Mononuclear cell (primary cell): ENCODE results near the gene CRIP1. TPM values are rescaled to one million over a fixed set of nuclear protein-coding genes. Genes with fewer than 3 reads are reported as not detected.

ENCODE experiments used
- H3K27me3 ChIP-seq: 2 replicates; pipeline ENCODE4 v1.6.0; 2011; ENCODE audit warnings: low read length, control low read depth; ENCODE audit not compliant: insufficient read depth
- H3K4me1 ChIP-seq: 2 replicates; pipeline ENCODE4 v1.5.1; 2011; ENCODE audit warnings: mild to moderate bottlenecking, low read length, control low read depth; ENCODE audit not compliant: insufficient read depth
- H3K4me3 ChIP-seq: 2 replicates; pipeline ENCODE4 v1.5.1; 2011; ENCODE audit warnings: mild to moderate bottlenecking, low read length, moderate library complexity
- H3K9me3 ChIP-seq: 2 replicates; pipeline ENCODE4 v1.5.1; 2011; ENCODE audit warnings: low read depth, mild to moderate bottlenecking, control low read depth, low read length
- total RNA-seq: library from RNA; depleted of rRNA; stranded (reverse); fragments of >200 nt; gene quantifications from one replicate; pipeline ENCODE4 v1.2.3, GENCODE V29; 2012

Gene CRIP1
- total RNA-seq, 1 donor, result 88.2 TPM

DNA sequence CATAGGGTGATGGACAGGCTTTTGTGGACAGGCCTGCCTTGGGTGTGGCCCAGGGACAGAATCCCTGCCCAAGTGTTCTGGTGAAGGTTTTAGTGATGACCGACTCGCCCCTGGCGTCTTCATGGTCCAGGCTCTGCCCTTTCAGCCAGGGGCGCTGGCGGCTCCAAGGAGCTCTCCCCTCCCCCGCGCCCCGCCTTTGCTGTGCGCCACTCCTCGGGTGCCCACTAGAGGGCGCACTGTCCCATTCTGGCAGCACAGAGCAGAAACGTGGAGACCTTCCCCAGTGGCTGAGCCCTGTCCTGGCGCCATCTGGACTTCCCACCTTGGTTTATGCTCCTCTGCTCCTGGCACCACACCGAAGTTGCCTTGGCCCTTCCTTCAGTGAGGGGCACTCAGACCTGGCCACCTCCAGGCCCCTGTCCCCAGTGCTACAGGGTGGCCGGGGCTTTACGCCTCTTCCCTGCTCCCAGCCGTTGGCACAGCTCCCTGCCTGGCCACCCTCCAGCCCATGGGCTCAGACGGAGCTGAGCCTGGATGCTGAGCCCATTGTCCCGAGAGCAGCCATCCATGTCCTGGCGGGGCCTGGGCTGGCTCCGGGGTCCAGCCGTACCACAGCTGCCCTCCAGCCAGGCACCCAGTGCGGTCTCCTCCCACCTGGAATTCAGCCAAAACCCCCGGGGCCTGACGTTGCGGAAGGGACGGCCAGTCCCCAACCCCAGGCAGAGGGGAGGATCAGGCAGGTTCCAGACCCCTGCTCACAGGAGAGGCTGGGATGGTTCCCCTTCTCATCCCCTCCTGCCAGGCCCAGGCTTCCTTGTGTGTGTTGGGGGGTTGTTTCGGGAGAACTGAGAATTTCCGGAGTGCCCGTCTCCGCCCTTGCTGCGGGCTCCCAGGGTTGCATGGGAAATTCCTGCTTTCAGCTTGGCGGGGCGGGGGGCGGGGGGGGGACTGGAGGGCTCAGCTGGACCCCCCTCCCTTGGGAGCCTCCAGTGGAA, 5.6 kb upstream of the CRIP1 start:
- Histone ChIP-seq H3K9me3 (no peaks in the 10 kb centered on the region), H3K27me3 (peaks cover 16% of the 10 kb centered on the region), H3K4me3 (peak overlapping the region; percentile 33), H3K4me1 (peaks cover 76% of the 10 kb centered on the region)

DNA sequence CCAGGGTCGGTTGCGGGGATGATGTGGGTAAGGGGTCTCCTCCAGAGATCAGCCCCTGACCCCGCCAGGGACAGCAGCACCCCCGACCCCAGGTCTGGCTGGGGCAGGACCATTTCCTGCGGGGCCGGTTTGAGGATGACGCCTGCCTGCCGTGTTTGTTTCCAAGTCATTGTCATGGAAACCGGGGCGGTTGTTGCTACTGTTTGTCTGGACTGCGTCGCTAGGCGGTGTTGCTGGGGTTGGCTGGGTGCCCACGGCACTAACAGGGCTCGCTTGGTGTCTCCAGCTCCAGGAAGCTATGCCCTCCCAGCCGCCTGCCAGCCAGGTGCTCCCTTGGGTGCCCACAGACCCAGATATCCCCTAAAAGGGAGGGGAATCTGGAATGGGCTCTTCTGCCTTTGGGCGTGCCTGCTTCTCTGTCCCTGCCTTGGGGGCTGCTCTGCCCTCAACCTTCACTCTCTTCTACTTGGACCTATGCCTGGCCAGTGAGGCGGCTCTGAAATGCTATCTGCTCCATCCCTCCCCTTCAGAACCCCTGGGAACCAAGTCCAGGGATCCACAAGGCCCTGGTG, 4.7 kb upstream of the CRIP1 start:
- Histone ChIP-seq H3K4me3 (no peak overlapping the region), H3K9me3 (no peaks in the 10 kb centered on the region), H3K4me1 (peaks cover 75% of the 10 kb centered on the region), H3K27me3 (peaks cover 13% of the 10 kb centered on the region)

DNA sequence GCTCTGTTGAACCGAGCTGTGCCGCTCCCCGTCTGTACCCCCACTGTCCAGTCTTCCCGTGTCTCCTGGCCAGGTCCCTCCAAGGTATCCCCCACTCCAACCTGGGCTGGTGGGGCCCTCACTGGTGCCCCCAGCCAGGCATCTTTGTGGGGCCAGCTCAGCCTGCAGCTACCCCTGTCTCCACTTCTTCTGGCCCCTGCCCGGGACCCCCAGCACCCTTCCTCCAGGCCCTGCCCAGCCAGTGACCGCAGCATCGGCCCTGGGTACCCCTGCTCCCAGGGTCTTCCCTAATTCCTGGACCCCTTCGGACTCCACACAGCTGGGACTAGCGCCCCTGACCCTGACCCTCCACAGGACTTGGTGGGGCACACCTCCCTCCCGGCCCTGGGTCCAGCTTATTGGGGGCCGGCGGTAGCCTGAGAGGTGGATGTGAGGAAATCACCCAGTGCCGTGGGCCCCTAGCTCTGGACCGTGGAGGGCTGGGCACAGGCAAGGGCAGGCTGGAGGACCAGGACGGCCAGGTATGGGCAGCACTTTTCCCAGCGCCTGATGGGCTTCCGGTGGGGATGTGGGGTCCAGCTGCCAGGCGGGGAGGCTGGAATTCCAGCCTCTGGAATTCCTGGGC, 4.1 kb upstream of the CRIP1 start:
- no peak overlapping the region for H3K4me3 ChIP-seq
- peaks cover 13% of the 10 kb centered on the region for H3K27me3 ChIP-seq

DNA sequence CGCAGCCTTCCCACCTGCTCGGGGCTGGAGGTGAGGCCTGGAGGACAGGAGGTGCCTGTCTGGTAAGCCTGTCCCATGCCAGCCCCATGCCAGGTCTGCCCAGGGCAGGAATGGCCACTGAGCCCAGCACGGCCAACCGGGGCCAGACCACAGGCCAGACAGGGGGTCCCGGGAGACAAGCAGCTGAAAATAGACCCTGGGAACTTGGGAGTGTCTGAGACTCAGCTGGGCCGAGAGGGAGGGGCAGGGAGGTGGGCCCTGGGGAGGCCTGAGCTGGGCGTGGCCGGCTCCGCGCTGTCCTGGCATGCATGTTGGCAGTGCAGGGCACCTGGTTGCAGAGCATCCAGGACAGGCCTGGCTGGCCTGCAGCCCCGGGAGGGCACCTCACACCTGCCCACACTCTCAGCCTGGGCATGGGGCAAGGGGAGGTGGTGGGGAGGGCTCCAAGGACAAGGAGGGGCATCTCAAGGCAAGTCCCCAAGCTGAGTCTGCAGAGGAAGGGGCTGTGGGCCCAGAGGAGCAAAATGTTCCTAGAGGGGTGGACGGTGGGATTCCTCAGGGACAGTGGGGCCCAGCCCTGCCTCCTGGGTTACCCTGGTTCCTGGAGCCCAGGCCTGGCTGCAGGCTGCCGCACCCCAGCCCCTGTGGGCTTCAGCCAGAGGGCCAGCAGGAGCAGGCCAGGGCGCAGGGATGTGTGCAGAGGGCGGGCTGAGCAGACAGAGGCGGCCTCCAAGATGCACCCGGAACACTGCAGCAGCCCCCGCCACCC, 3.2 kb upstream of the CRIP1 start:
- Histone ChIP-seq H3K27me3 (peaks cover 13% of the 10 kb centered on the region), H3K4me3 (no peak overlapping the region), H3K9me3 (no peaks in the 10 kb centered on the region), H3K4me1 (peaks cover 84% of the 10 kb centered on the region)

More for the DNA sequence above, 4.1 kb upstream of the CRIP1 start:
- H3K4me1 ChIP-seq, result peaks cover 76% of the 10 kb centered on the region
- H3K9me3 ChIP-seq, result no peaks in the 10 kb centered on the region

DNA sequence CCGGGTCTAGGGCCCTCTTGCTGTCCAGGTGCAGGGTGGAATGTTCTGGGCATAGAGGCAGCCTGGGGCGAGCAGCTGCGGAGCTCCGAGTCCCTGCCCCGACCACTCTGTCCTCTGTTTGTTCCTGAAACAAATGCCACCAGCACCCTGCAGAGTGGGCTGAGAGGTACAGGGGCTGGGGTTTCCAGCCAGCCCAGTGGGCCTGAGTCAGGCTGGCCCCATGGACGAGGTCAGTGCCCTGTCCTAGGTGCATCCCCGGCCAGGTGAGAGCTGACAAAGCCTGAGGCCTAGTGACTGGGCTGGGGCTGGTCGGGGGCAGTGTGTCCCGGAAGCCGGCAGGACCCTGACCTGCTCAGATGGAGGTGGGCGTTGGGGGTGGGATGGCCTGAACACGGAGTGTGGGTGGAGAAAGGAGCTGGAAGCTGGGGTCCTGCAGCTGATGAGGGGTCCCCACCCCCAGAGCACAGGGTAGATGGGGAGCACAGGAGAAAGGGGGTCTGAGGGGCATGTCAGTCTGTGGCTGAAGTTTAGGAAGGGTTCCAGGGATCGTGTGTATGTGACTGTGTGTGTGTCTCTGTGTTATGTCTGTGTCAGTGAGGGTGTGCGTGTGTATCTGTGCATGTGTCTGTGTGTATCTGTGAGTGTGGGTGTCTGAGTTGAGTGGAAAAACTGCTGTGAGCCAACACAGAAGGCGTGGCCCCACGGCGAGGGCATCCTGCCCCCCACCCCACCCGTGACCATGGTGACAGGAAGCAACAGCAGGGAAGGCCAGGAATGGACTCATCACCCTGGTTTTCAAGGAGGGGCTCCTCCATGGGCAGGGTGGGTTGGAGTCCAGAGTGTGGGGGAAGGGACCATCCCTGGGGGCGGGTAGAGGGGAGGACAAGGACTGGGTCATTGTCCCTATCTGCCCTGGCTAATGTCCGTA, 2.4 kb upstream of the CRIP1 start:
- Histone ChIP-seq H3K4me1 (peaks cover 92% of the 10 kb centered on the region), H3K27me3 (peaks cover 12% of the 10 kb centered on the region), H3K9me3 (no peaks in the 10 kb centered on the region), H3K4me3 (no peak overlapping the region)

DNA sequence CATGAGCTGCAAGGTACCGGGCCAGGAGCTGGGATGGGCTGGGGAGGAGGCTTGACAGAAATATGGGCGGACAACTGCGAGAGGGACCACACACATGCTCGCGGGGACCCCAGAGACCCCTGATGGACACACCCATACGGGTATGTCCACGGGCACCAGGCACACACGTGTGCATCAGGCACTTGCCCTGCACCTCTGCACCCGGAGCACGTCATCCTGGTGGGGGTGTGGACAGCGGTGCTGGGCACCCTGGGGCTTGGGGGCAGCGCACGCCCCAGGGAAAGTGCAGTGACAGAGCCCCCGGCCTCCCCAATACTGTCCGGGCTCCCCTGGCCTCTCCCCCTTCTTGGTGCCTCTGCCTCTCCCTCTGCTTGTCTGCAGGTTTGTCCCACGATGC, 1.7 kb upstream of the CRIP1 start:
- Histone ChIP-seq H3K27me3 (peaks cover 6% of the 10 kb centered on the region), H3K4me1 (peaks cover 95% of the 10 kb centered on the region), H3K4me3 (no peak overlapping the region), H3K9me3 (no peaks in the 10 kb centered on the region)

DNA sequence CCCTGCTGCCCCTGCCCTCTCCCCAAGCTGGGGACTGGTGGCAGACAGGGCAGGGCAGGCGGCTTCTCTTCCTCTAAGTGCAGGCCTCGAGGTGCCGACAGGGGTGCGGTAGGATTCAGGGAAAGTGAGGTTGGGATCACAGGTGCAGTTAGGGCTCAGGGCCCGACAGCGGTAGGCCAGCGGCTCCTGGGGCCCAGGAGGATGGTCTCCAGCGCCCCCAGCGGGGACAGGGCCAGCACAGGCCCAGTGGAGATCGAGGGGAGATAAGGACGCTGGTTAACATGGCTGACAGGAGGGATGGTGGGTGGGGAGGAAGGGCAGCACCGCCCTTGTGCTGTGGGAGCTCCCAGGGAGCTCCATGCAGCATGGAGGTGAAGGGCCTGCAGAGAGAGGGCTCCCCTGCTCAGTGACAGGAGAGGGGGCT, 935 bp upstream of the CRIP1 start:
- H3K9me3 ChIP-seq, result no peaks in the 10 kb centered on the region
- peaks cover 88% of the 10 kb centered on the region for H3K4me1 ChIP-seq
- H3K27me3 ChIP-seq, result peaks cover 5% of the 10 kb centered on the region
- no peak overlapping the region for H3K4me3 ChIP-seq

DNA sequence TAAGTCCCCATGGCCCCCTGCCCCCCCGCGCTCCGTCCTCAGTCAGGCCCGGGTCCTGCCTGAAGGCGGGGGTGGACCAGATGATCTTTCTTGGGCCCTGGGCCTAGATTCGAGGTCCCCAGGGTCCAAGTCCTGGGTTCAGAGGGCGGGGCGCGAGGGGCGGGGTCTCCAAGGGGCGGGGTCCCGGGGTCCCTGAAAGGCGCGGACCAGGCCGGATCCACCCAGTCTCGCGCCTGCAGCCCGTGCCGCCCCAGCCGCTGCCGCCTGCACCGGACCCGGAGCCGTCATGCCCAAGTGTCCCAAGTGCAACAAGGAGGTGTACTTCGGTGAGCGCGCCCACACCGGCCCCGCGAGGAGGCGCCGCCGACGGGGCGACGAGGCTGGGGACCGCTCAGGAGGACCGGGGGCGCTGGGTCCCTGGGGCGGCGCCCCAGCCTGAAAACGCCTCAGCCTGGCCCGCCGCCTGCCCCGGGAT, 325 bp downstream of the CRIP1 start:
- Histone ChIP-seq H3K27me3 (peaks cover 5% of the 10 kb centered on the region), H3K9me3 (no peaks in the 10 kb centered on the region), H3K4me3 (peak overlapping the region; percentile 66), H3K4me1 (peaks cover 80% of the 10 kb centered on the region)

DNA sequence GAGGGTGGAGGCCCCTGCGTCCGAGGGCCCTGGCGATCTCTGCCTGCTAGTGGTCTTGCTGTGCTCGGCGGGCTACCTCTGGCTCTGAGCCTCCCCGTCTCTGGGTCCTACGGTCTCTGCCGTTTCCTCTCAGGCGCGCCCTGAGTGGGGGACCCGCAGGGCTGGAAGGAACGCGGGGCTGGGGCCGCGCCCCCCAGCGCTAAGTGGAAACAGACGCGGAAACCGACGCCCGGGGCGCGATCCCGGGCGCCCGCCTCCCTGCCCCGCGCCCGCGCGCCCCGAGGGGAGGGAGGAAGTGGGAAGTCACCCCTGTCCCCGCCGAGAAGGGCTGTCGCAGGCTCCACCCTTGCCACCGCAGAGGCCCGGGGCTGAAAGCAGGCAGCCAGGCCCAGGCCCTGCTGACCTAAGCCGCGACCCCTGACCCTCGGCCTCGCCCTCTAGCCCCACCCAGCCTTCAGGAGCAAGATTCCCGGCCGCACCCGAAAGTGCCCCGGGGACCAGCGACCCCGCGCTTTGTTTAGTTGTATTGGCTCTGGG, 831 bp downstream of the CRIP1 start:
- H3K9me3 ChIP-seq, result no peaks in the 10 kb centered on the region
- H3K27me3 ChIP-seq, result peaks cover 5% of the 10 kb centered on the region
- H3K4me3 ChIP-seq, result peak overlapping the region; percentile 66
- peaks cover 76% of the 10 kb centered on the region for H3K4me1 ChIP-seq

DNA sequence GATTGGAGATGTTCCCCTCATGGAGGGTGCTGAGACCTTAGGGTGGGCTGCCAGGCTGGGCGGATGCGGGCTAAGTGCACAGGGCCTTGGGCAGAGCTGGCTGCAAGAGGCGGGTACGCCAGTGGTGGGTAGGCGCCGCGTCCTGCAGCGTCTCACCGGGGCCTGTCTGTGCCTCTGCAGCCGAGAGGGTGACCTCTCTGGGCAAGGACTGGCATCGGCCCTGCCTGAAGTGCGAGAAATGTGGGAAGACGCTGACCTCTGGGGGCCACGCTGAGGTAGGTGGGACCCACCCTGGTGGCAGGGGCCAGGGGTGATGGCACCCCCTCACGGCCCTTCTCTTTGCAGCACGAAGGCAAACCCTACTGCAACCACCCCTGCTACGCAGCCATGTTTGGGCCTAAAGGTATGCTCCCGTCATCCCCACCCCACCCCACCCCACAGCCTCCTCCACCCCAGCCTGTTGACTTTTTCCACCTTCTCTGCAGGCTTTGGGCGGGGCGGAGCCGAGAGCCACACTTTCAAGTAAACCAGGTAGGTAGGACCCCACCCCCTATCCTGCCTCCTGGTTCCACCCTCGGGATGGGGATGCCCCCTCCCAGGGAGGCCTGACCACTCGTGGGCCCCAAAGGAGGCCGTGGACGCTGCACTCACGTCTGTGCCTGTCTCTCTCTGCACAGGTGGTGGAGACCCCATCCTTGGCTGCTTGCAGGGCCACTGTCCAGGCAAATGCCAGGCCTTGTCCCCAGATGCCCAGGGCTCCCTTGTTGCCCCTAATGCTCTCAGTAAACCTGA, 1.5 kb downstream of the CRIP1 start:
- peak overlapping the region; percentile 66 for H3K4me3 ChIP-seq
- peaks cover 69% of the 10 kb centered on the region for H3K4me1 ChIP-seq

DNA sequence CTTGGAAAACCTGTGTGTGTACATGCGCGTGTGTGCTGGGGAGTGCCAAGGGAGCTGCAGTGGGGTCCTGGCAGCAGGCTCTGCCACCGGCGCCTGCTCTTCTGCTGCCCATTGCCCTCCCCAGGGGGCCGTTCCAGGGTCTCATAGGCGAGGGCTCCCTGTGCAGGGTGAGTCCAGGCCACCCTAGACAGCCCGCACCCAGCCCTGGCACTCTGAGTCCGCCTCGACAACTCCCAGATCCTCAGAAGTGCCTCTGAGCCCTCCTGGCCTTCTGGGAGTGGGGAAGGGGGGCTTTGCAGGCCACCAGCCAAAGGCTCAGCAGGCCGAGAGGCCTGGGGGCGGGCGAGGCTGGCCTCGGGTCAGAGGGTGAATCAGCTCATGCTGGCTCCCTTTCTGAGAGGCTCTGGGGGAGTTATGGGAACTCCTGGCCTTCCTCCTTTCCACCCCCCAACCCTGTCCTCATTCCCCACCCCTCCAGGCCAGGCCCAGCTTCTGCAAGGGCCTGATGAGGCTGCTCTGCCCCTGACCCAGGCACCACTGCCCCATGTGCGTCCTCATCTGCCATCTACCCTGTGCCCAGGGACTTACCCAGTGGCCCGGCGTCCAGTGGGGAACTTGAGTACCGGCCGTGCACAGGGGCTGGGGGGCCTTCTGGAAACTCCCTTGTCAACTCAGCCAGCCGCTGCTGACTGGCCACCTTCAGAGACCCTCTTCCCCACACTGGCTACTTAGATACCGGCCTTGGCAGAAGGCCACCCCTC, 2.3 kb downstream of the CRIP1 start:
- H3K4me1 ChIP-seq, result peaks cover 61% of the 10 kb centered on the region
- peak overlapping the region; percentile 68 for H3K4me3 ChIP-seq
- no peaks in the 10 kb centered on the region for H3K9me3 ChIP-seq
- H3K27me3 ChIP-seq, result peaks cover 5% of the 10 kb centered on the region

More for the DNA sequence above, 1.5 kb downstream of the CRIP1 start:
- Histone ChIP-seq H3K9me3 (no peaks in the 10 kb centered on the region), H3K27me3 (peaks cover 5% of the 10 kb centered on the region)

DNA sequence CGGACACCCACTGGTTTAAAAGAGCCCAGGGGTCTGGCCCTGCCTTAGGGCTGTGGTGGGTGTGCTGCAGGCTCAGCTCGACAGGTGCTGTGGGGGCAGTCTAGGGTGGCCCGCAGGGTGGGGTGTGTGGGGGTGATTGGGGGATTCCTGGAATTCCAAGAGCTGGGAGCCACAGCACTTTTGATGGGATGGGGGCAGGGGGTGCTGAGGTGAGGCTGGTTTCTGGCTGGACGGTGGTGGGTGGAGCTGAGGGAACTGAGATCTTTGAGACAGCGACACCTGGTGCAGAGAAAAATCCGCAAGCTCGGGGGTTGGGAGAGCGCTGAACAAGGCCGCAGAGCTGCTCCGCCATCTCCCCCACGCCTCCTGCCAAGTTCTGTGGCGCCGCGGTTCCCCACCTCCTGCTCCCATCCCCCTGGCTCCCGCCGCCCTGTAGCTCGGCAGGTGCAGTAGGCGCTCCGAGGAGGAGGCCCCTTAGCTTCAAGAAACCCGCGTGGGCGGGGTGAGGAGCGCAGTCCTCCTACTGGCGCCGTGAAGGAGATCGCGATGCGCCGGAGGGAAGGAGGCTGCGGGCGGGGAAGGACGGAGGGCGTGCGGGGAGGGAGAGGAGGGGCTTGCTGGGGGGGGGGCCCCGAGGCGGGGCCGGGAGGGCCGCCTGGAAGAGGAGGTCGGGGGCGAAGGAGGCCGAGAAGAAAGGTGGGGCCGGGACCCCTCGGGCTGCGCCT, 3.0 kb downstream of the CRIP1 start:
- Histone ChIP-seq H3K4me1 (peaks cover 54% of the 10 kb centered on the region), H3K9me3 (no peaks in the 10 kb centered on the region), H3K4me3 (peak overlapping the region; percentile 68), H3K27me3 (peaks cover 5% of the 10 kb centered on the region)
